Nephron (organoid): ENCODE measurements around the gene KDM5A.

Source experiments
- H3K27ac Mint-ChIP-seq, 3 experiments: 2 replicates each; pipeline ENCODE4 v1.8.0; 2020; ENCODE audit warnings: mixed read lengths in 3 of 3, mild to moderate bottlenecking in 2 of 3, moderate library complexity in 1 of 3
- H3K27me3 Mint-ChIP-seq: 2 replicates; pipeline ENCODE4 v1.8.0; 2021; ENCODE audit warnings: low read depth, mild to moderate bottlenecking, moderate library complexity, mixed read lengths
- H3K36me3 Mint-ChIP-seq: 2 replicates; pipeline ENCODE4 v1.8.0; 2020; ENCODE audit warnings: low read depth, mixed read lengths
- H3K4me1 Mint-ChIP-seq: 2 replicates; pipeline ENCODE4 v1.8.0; 2020; ENCODE audit warnings: mixed read lengths
- H3K4me3 Mint-ChIP-seq, 3 experiments: 2 replicates each; pipeline ENCODE4 v1.8.0; 2020; ENCODE audit warnings: mild to moderate bottlenecking in 3 of 3, mixed read lengths in 3 of 3, moderate library complexity in 2 of 3
- H3K9me3 Mint-ChIP-seq: 2 replicates; pipeline ENCODE4 v1.8.0; 2020; ENCODE audit warnings: mixed read lengths
- CTCF ChIP-seq, 3 experiments: fragments of 200-600 bp; sonication (generic); IDR thresholded peaks; one replicate each; pipeline ENCODE4 v1.5.0; 2021; ENCODE audit warnings: antibody characterized with exemption in 3 of 3; ENCODE audit not compliant: unreplicated experiment in 3 of 3

KDM5A gene

GRCh38 chr12:254912-255311, 134.2 kb downstream of the KDM5A start:
- peaks cover 1% of the 10 kb centered on the region for H3K9me3 Mint-ChIP-seq

GRCh38 chr12:254039-254438, 135.1 kb downstream of the KDM5A start:
- H3K4me1 Mint-ChIP-seq, result peaks cover 57% of the 10 kb centered on the region
- H3K36me3 Mint-ChIP-seq, result peaks cover 7% of the 10 kb centered on the region
- TF ChIP-seq CTCF (IDR thresholded peaks at IDR 0.05; ENCODE audit: unreplicated experiment in 3 of 3), result no peak
- no peak overlapping the region for H3K4me3 Mint-ChIP-seq
- peak overlapping the region; percentile 39 to 84 (median 56) for H3K27ac Mint-ChIP-seq
- H3K27me3 Mint-ChIP-seq, result no peaks in the 10 kb centered on the region
- H3K9me3 Mint-ChIP-seq, result peaks cover 3% of the 10 kb centered on the region

More at GRCh38 chr12:254912-255311, 134.2 kb downstream of the KDM5A start:
- H3K36me3 Mint-ChIP-seq, result peaks cover 6% of the 10 kb centered on the region
- no peak overlapping the region for H3K4me3 Mint-ChIP-seq
- peak overlapping the region; percentile 39 to 84 (median 56) for H3K27ac Mint-ChIP-seq
- no peaks in the 10 kb centered on the region for H3K27me3 Mint-ChIP-seq
- TF ChIP-seq CTCF (IDR thresholded peaks at IDR 0.05; ENCODE audit: unreplicated experiment in 3 of 3), result no peak
- peaks cover 59% of the 10 kb centered on the region for H3K4me1 Mint-ChIP-seq

- no peak for TF ChIP-seq CTCF (IDR thresholded peaks at IDR 0.05; ENCODE audit: unreplicated experiment in 3 of 3)
- Mint-ChIP-seq H3K36me3 (peaks cover 7% of the 10 kb centered on the region), H3K4me1 (peaks cover 54% of the 10 kb centered on the region), H3K4me3 (no peak overlapping the region), H3K27ac (peak overlapping the region; percentile 39 to 84 (median 83)), H3K9me3 (peaks cover 5% of the 10 kb centered on the region), H3K27me3 (no peaks in the 10 kb centered on the region)
These were observed 135.8 kb downstream of the KDM5A start for GRCh38 chr12:253116-253831.

GRCh38 chr12:252636-253035, 136.5 kb downstream of the KDM5A start:
- Mint-ChIP-seq H3K9me3 (peaks cover 10% of the 10 kb centered on the region), H3K36me3 (peaks cover 11% of the 10 kb centered on the region), H3K4me3 (no peak overlapping the region), H3K27ac (peak overlapping the region; percentile 39 to 93 (median 84)), H3K27me3 (no peaks in the 10 kb centered on the region), H3K4me1 (peaks cover 47% of the 10 kb centered on the region)
- TF ChIP-seq CTCF (IDR thresholded peaks at IDR 0.05; ENCODE audit: unreplicated experiment in 3 of 3), result no peak

GRCh38 chr12:247271-247670, 141.8 kb downstream of the KDM5A start:
- H3K27me3 Mint-ChIP-seq, result no peaks in the 10 kb centered on the region
- peaks cover 4% of the 10 kb centered on the region for H3K4me1 Mint-ChIP-seq
- no peak for TF ChIP-seq CTCF (IDR thresholded peaks at IDR 0.05; ENCODE audit: unreplicated experiment in 3 of 3)
- H3K4me3 Mint-ChIP-seq, result no peak overlapping the region
- H3K27ac Mint-ChIP-seq, result no peak overlapping the region
- H3K9me3 Mint-ChIP-seq, result peaks cover 21% of the 10 kb centered on the region
- peaks cover 23% of the 10 kb centered on the region for H3K36me3 Mint-ChIP-seq

GRCh38 chr12:243381-243780, 145.7 kb downstream of the KDM5A start:
- TF ChIP-seq CTCF (IDR thresholded peaks at IDR 0.05; ENCODE audit: unreplicated experiment in 3 of 3), result no peak
- no peak overlapping the region for H3K27ac Mint-ChIP-seq
- H3K4me1 Mint-ChIP-seq, result no peaks in the 10 kb centered on the region
- H3K4me3 Mint-ChIP-seq, result no peak overlapping the region
- peaks cover 3% of the 10 kb centered on the region for H3K27me3 Mint-ChIP-seq
- peaks cover 28% of the 10 kb centered on the region for H3K36me3 Mint-ChIP-seq
- H3K9me3 Mint-ChIP-seq, result peaks cover 16% of the 10 kb centered on the region
